8988T (cell line): ENCODE results near the gene PLAC8.
A peak's percentile ranks its signal among the peaks of the same experiment; 100 is the strongest.
"Not testable (repeated sequence)": the region's sequence is repeated elsewhere in the genome, so short reads cannot be mapped to it uniquely, and the experiment has no call there.

Experiments
- DNase-seq: peaks from one replicate; pipeline ENCODE4 v3.0.0; 2011

PLAC8 gene

DNA sequence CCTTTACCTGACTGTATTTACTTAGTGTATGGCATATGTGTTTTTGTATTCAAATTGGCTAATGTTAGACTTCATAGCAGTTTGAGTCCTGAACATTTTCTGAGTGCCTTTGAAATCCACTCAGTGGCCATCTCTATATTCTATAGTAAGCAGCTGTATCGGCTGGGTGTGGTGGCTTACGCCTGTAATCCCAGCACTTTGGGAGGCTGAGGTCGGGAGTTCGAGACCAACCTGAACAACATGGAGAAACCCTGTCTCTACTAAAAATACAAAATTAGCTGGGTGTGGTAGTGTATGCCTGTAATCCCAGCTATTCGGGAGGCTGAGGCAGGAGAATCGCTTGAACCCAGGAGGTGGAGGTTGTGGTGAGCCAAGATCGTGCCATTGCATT, 2.8 kb downstream of the PLAC8 start:
- DNase-seq = not testable (repeated sequence)

DNA sequence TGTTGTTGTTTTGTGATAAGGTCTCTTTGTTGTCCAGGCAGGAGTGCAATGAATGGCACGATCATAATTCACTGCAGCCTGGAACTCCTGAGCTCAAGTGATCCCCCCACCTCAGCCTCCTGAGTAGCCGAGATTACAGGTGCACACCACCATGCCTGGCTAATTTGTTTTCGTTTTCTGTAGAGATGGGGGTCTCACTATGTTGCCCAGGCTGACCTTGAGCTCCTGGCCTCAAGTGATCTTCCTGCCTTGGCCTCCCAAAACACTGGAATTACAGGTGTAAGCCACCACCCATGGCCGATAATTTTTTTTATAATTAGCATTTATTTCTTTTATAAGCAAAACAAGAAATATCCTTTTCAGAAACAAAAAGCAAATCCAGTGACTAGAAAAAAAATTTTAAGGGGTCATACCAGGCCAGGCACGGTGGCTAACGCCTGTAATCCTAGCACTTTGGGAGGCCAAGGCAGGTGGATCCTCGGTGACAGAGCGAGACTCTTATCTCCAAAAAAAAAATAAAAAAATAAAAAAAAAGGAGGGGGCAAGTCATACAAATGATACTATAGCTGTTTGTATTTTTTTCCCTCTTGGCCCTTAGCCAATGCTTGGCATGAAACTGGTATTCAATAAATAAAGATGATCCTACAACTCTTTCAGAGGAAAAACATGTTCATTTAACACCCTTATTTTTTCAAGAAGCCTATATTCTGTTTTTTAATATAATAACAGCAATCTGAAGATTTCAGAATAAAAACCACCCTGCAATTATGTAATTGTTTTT, 3.4 kb downstream of the PLAC8 start:
- no peak for DNase-seq

DNA sequence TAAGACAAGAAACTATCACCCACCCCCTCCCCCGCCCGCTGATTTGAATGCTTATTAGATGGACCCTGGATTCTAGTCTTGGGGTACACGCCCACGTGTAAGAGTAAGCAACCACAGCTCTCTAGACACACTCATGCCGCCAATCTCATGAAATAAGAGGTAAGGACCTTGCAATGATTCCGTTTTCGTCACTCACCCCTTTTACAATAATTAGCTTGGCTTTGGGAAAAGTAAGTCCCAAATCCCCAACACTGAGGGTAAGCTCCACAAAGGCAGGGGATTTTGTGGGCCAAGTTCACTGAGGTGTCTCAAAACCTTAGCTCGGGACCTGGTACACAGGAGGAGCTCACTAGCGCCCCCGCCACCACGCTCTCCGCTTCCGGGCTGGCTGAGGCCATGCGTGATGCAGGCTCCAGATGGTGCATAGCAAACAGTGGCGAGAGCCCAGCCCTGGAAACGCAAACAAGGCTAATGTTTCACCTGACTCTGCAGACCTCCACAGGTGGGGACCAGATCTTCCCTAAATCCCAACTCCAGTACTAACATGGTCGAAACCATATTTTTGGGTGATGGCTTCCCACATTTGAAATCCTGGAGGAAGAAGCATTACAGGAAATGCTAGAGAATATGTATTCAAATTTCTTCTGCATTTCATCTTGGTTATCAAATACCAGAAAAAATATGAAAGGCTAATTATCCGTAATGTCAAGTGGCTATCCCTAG, 4.1 kb downstream of the PLAC8 start:
- DNase-seq = no peak

DNA sequence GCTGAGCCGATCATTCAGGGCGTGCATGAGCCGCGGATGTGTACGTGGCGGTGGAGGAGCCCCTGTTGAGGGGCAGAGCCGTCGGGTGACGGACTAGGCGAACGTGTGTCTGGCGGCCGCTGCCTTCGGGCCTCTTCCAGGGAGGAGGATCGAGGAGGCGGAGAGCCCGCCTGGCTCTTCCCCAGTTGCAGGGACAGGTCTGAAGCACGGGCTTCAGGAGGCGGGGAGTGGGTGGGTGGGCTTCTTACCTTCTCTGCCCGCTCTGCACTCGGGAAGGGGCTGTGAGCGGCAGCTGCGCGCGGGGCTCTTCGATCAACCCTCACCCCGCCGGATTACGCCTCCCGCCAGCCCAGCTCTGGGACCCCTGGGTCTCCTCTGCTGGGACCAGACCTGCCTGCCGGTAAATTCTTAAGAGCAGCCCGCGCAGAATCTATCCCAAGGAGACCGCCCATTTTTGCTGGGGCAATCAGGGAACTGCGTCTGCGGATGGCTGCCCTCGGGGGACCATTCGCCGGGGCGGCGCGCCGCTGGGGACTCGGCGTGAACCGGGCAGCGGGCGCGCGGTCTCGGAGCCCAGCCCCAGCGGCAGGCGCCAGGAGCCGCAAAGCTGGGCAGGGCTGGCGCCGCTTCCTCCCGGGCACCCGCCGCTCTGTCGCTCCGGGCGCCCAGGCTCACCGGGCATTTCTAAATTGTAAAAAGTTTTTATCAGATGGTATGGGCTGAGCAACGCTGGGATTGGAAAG, 4.9 kb downstream of the PLAC8 start:
- no peak for DNase-seq

DNA sequence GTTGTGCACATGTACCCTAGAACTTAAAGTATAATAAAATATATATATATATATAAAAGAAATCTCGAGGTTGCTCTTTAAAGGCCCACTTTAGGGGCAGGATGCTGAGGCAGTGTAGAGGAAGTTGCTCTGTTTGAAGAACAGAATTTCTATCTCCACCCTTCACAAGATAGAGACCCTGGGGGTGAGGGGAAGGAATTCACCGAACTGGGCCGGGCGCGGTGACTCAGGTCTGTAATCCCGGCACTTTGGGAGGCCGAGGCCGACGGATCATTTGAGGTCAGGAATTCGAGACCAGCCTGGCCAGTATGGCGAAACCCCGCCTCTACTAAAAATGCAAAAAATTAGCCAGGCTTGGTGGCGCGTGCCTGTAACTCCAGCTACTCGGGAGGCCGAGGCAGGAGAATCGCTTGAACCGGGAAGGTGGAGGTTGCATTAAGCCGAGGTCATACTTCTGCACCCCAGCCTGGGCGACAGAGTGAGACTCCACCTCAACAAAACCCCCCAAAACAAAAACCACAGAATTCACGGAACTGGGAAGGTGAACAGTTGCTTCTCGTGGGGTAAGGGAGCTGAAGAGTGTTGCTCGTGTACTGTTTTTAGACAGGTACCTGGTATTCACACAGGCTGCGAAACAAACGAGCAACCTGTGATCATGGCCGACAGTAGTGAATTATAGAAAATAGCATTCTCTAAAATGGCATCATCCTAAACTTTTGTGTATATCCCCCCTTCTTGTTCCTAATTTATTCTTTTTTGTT, 6.2 kb downstream of the PLAC8 start:
- DNase-seq = no peak

DNA sequence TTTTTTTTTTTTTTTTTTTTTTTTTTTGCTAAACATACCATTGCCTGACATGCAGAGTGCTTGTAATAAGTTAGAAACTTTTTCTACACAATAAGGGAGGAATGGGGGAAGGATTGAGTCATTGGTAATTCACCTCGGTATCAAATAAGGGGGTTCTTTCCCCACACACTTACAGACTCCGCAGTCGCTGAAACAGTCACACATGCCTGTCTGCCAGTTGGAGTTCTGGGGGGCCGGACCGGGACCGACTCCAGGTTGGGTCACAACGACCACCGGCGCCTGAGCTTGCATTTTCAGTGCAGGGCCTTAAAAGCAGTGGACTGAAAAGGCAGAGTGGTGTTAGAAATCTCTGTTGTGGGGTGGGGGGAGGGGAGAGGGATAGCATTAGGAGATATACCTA, 6.9 kb downstream of the PLAC8 start:
- no peak for DNase-seq

DNA sequence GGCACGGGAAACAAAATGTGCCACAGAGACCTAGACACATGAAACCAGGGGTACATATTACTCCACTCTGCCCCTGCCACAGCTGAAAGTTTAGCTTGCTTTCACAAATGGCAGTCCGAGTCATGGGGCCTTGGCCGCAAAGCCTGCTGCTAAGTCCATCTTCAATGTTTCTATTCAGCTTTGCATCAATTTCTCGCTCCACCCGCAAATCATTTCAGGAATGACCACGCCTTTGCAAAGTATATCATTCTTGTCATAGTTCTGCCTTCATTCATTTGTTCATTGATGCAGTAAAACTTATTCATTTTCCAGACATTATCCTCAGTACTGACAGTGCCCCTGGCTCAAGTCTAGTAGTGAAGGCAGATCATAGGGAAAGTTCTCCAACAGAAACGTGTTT, 9.5 kb downstream of the PLAC8 start:
- no peak for DNase-seq

DNA sequence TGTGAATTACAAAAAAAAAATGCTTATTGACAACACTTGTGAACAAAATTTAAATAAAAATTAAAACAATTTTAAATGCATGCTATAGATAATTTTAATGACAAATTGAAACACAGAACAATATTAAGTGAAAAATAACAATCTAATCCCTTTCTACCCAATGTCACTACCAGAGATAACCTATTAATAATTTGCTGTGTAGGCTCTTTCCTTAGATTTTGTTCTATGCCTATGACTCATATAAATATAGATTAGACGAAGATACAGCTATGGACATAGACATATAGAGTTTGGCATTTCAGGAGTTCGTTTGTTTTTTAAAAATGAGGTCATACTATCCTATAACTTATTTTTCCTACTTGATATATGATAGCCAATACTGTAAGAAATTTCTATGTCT, 18.1 kb downstream of the PLAC8 start:
- no peak for DNase-seq

DNA sequence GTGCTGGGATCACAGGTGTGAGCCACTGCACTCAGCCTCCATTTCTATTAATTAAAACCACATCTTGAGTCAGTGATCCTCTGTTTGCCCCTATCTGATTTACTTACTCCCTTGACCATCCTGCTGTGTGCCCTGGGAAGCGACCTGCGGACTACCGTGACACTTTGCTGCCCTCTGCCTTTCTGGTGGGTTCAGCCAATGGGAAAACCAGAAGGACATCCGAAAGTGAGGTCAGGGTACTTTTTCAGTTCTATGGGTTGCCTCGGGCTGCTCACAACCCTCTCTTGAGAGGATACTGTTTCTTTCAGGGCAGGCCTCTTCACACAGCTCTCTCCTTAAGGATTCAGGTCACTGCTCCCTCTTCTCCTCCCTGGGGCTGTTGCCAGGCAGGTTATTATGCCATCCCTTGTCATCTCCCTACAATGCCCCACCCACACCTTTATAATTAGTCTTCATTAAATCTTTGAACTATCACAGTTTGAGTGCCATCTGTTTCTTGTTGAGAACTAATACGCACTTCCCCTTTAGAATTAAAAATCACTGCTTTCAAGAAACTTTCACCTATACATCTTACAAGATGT, 21.4 kb downstream of the PLAC8 start:
- DNase-seq = no peak

DNA sequence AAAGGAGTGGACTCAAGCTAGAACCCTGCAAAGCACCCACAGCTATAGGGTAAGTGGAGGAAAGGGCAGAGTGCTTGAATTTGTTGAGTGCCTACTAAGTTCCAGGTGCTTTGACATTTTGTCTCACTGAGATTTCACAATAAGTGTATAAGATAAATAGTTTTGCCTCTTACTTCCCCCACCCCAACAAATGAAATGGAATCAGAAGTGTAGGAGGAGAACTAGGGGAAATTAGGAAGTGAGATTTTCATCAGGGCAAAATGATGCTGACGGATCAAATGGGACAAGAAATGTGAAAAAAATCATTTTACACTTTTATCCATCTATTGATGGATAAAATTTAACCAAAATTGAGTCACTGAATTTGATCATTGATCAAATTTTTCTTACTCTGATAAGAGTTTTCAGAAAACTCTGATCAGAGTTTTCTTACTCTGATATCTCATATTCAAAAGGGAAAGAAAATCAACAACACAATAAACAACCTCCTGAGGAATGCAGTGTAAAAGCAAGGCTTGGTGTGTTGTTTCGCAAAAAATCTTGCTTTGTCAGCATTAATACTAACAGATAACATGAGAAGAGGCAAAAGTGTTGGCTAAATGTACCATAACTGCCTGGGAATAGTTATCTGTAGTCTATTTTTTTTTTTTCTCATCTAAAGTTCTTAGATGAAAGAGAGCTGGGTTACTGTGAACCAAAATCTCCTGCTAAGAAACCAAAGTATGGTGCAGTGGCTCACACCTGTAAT, 24.9 kb downstream of the PLAC8 start:
- DNase-seq = no peak

DNA sequence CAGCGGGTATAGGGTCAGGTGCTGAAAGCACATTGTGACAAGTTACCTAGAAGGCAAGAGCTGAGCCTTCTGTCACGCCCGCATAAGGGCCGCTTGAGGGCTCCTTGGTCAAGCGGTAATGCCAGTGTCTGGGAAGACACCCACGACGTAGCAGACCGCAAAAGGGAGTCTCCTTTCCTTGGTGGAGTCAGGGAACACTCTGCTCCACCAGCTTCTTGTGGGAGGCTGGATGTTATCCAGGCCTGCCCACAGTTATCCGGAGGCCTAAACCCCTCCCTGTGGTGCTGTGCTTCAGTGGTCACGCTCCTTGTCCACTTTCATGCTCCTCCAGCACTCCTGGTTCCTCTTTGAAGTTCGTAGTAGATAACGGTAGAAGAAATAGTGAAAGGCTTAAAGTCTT, 29.6 kb downstream of the PLAC8 start:
- DNase-seq = not testable (repeated sequence)

DNA sequence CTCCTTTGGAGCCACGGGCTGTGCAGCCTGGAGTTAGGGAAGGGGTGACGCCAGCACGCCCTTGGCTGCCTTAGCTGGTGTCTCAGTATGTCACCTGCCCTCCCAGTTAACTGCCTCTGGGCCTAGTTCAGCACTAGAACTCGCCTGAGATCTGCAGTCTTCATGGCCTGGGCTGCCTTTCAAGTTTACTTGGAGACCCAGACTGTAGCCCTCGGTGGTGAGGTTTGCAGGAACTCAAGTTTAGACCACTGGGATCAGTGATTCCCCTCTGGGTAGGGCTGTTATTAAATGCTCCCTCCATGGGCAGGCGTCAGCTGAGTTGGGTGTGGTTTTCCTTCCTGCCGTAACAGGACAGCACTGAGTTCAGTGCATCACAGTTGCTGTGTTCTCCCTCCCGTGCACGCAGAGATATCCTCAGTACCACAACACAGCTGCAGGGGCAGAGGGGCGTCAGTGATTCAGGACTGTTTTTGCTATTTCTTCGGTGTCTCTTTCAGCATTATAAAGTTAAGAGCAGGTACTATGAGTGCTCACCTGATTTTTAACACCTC, 30.5 kb downstream of the PLAC8 start:
- DNase-seq = no peak

DNA sequence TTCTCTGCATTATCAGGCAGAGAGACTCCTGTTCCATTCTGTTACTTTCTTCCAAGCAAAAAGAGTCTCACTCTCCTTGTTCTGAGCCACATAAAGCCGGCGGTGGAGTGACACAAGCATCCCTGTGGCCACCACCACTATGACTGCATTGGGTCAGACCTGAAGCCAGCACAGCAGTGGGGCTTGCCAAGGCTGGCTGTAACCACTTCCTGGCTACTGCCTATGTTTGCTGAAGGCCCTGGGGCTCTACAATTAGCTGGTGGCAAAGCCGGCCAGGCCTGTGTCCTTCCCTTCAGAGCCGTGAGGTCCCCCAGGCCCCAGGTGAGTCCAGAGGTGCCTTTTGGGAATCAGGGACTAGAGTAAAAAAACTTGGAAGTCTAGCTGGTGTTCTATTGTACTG, 31.8 kb downstream of the PLAC8 start:
- no peak for DNase-seq

DNA sequence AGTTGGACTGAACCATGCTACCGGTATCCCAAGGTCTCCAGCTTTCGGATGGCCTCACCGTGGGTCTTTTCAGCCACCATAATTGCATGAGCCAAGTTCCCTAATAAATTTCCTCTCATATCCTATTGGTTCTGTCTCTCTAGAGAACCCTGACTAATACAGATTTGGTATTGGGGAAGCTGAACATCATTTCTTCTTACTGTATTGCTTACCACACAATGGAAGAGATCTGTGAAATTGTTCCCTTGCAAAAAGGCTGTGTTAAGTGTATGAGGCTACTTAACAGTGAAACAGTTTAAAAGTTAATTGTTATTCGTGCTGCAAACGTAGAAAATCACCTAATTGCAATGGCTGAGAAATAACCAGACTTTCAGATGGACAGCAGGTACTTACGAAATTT, 34.0 kb downstream of the PLAC8 start:
- DNase-seq = no peak

DNA sequence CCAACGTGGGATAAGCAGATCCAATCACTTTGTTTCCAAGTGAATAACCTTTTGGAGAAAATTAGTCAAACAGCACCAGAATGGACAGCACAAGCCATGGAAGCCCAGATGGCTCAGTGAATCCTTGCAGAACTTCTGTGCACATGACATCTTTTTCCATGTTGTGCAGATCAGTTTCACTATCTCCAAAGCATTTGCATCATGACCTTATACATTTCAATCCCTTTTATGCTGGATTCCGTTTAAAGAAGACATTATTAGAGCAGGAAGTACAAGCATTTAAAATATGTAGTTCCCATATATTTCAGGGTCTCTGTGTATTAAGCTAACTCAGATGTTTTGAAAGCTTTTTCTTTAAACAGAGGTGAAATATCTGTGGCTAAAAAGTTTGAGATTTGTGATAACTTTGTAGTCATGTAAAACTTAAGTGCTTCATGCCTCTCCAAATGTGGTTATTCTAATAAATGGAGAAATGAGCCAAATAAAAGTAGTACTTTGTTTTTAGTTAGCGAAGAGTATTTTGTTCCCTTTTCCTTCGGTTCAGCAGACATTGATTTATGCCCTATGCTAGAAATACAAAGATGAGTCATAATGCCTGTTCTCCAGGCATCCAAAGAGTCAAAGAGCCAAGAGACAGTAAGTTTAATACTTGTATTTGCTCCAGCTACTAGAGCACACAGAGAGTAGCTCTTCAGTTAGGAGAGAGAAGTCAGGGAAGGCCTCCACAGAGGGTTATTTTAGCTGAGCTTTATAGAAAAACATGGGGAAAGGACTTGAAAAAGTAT, 39.0 kb downstream of the PLAC8 start:
- DNase-seq = no peak

DNA sequence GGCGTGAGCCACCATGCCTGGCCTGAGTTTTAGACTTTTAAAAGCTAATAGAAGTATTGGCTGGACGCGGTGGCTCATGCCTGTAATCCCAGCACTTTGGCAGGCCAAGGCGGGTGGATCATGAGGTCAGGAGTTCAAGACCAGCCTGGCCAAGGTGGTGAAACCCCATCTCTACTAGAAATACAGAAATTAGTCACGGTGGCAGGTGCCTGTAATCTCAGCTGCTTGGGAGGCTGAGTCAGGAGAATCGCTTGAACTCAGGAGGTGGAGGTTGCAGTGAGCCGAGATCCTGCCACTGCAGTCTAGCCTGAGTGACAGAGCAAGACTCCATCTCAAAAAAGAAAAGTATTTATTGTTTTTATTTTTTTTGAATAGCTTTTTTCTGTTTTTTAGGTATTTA, 39.7 kb downstream of the PLAC8 start:
- not testable (repeated sequence) for DNase-seq

DNA sequence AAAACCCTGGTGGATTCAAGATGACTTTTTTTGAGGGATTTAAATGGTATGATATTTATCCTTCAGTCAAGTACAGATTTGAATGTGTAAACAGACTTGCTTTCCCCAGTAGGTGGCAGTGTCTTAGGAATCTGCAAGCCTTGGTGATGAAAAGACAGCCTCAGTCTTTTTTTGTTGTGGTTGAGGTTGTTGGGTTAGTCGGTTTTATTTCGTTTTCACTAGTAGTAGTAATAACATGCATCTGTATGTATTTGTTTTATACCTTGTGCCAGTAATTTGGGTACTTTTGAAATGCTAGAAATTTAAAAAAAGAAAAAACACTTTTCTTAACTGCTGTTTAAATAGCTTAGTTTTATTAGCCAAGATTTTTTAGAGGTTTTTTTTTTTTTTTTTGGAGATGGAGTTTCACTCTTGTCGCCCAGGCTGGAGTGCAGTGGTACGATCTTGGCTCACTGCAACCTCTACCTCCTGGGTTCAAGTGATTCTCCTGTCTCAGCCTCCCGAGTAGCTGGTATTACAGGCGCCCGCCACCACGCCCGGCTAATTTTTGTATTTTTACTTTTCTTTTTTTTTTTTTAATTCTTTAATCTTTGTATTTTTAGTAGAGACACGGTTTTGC, 40.3 kb downstream of the PLAC8 start:
- peak; percentile 26 for DNase-seq

DNA sequence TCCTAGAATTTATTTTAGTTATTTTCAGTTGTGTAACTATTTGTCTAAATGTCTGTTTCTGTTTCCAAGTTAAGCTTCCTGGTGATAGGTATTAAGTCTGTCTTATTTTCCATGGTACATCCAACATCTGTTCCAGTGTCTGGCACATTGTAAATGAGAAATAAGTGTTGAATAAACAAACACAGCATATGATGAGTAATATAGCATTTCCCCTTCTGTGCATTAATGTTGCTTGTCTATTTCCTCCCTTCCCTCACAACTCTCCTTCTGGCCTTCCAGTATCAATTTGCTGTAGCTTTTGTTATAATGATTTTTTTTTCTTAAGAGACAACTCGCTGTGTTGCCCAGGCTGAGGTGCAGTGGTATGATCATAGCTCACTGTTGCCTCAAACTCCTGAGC, 43.4 kb downstream of the PLAC8 start:
- DNase-seq = no peak

DNA sequence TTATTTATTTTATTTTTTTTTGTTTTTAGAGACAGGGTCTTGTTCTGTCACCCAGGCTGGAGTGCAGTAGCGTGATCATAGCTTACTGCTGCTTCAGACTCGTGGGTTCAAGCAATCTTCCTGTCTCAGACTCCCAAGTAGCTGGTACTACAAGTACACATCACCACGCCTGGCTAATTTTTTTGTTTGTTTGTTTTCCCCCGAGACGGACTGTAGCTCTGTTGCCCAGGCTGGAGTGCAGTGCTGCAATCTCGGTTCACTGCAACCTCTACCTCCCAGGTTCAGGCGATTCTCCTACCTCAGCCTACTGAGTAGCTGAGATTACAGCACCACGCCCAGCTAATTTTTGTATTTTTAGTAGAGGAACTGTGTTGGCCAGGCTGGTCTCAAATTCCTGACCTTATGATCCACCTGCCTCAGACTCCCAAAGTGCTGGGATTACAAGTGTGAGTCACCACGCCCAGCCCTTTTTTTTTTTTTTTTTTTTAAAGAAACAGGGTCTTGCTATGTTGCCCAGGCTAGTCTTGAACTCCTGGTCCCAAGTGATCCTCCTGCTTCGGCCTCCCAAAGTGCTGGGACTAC, 47.4 kb downstream of the PLAC8 start:
- no peak for DNase-seq

DNA sequence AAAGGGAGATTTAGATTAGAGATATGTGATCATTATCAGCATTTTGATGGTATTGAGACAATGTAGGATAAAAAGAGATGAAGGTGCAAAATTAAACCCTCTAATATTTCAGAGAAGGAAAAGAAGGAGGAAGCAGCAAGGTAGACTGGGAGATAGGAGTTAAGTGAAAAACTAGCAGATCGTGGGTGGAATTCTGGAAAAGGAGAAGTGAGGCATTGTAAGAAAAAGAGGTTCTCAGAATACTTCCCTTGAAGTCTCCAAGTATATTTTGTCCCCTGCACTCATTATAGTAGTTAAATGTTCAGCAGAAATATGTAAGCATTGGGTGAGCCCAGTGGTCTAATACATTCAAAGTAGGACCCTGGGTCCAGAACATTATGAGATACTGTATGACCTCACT, 49.3 kb downstream of the PLAC8 start:
- DNase-seq = no peak
